Fibroblast of mammary gland (primary cell): ENCODE results near the gene TFAP2C.

Source experiments
- DNase-seq: peaks from one replicate; pipeline ENCODE4 v3.0.0-alpha.2; 2010; ENCODE audit warnings: low read depth
- H3K4me3 ChIP-seq: 2 replicates; pipeline ENCODE4 v1.5.1; 2011; ENCODE audit warnings: low read depth, mild to moderate bottlenecking, low read length, moderate library complexity; ENCODE audit not compliant: control insufficient read depth
- CTCF ChIP-seq: conservative IDR thresholded peaks from 2 replicates; pipeline ENCODE4 v1.5.1; 2011; ENCODE audit warnings: low read depth, low read length, inconsistent platforms; ENCODE audit not compliant: control insufficient read depth, insufficient read depth

Gene TFAP2C

GRCh38 chr20:56630506-56631317 is 1.6 kb downstream of the TFAP2C start:
- DNase-seq: peak; percentile 16
- TF ChIP-seq CTCF: no peak
- H3K4me3 ChIP-seq: peak overlapping the region; percentile 27

- no peak for TF ChIP-seq CTCF
- H3K4me3 ChIP-seq: peak overlapping the region; percentile 2
- no peak for DNase-seq
Observed at GRCh38 chr20:56631318-56631989, 2.3 kb downstream of the TFAP2C start.

- no peak for TF ChIP-seq CTCF
- H3K4me3 ChIP-seq: no peak overlapping the region
Observed at GRCh38 chr20:56631990-56632327, 2.9 kb downstream of the TFAP2C start.

GRCh38 chr20:56634307-56634706 is 5.2 kb downstream of the TFAP2C start:
- DNase-seq: no peak
- no peak overlapping the region for H3K4me3 ChIP-seq
- no peak for TF ChIP-seq CTCF

More at GRCh38 chr20:56631990-56632327, 2.9 kb downstream of the TFAP2C start:
- no peak for DNase-seq

- no peak overlapping the region for H3K4me3 ChIP-seq
- DNase-seq: no peak
- TF ChIP-seq CTCF: no peak
Observed at GRCh38 chr20:56634735-56635385, 5.8 kb downstream of the TFAP2C start.

GRCh38 chr20:56636716-56637115 is 7.6 kb downstream of the TFAP2C start:
- no peak for TF ChIP-seq CTCF
- no peak overlapping the region for H3K4me3 ChIP-seq

More at GRCh38 chr20:56636716-56637115, 7.6 kb downstream of the TFAP2C start:
- peak; percentile 75 for DNase-seq
